ENCODE data around the gene MYMK. TPM values are rescaled to one million over a fixed set of nuclear protein-coding genes. Genes with fewer than 3 reads are reported as not detected.

MYMK gene
- total and polyA plus RNA-seq, 2 of the 8 experiments (the other 6 are each of a cell fraction or from before 2014, with no cell fraction given), result not detected

DNA sequence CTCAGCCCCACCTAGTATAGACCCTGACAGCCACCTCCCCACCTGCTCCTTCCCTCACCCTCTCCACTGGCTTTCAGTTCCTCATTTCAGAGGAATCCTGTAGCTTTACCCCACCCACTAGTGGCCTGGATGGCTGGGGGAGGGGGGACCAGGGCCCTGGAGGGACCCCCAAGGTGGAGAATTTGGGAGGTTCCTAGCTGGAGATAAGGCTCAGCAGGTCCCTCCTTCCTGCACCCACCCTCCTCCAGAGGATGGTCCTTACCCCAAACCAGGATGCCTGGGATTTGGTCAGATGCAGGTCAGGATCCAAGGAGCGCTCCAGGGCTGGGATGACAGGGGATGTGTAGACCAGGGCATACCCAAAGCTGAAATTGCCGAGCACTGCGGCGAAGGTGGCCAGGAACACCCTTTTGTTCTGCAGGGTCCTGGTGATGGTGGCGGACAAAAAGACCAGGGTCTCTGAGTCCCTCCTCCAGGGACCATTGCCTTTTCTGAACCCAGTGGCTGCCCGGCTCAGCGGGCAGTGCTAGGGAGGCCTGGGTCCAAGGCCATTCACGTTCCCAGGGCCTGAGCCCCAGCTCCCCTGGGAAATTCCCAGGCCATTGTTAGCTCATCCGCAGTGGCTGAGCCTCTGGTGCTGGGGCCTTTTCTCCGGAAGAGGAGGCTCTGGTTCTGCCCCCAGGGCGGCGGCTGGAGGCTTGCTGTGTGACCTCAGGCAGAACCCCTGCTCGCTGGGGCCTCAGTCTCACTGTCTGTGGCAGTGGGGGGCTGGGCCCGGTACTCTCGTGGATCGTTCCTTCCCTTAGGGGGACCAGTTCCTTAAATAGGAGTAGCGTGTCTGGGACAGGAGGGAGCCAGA lies 46.5 kb downstream of the MYMK start:
- Histone ChIP-seq H2AFZ (ENCODE audit: low read length) (no peak overlapping the region), H2BK20ac (ENCODE audit: low read length) (no peak overlapping the region), H3K27ac (ENCODE audit: low read depth, low read length) (no peak overlapping the region), H3K27me3 (replicated peaks in 1 of 4; ENCODE audit: control insufficient read depth in 3 of 4, extremely low read depth in 1 of 4, insufficient read depth in 3 of 4, low read length in 3 of 4) (peaks cover 0 to 4% (median 0%) of the 10 kb centered on the region in 4 experiments; a peak in 1 of 7 replicates), H3K9ac (replicated peaks in 1 of 4; ENCODE audit: extremely low read depth in 1 of 4, low read depth in 3 of 4, low read length in 3 of 4) (peak overlapping the region in 3 of 4 experiments; percentile 35 to 37 (median 37); a peak in 4 of 7 replicates), H3K4me2 (ENCODE audit: insufficient read depth in 1 of 2, low read depth in 2 of 2, low read length in 2 of 2) (peak overlapping the region; percentile 89 to 95), H4K5ac (ENCODE audit: insufficient read length, low read depth, low read length) (peak overlapping the region; percentile 72), H3K4ac (replicated peaks; ENCODE audit: insufficient read length, low read depth, low read length) (peak overlapping the region; percentile 4), H4K91ac (replicated peaks; ENCODE audit: insufficient read length, low read length) (peak overlapping the region; percentile 89), H3K18ac (ENCODE audit: extremely low read depth, low read length) (peak overlapping the region; percentile 48), H3K36me3 (ENCODE audit: control insufficient read depth in 2 of 4, insufficient read depth in 4 of 4, low read length in 3 of 4) (peaks cover 0 to 21% (median 6%) of the 10 kb centered on the region in 4 experiments; a peak in 5 of 8 replicates), H3K4me1 (replicated peaks in 1 of 4; ENCODE audit: control insufficient read depth in 3 of 4, insufficient read depth in 4 of 4, low read length in 3 of 4) (peaks cover 0 to 7% (median 4%) of the 10 kb centered on the region in 4 experiments; a peak in 6 of 7 replicates), H3K79me2 (ENCODE audit: control insufficient read depth in 1 of 2, insufficient read depth in 2 of 2, low read length in 2 of 2) (peaks cover 0 to 6% of the 10 kb centered on the region in 2 experiments; a peak in 1 of 4 replicates), H3K79me1 (ENCODE audit: low read depth, low read length) (peaks cover 2% of the 10 kb centered on the region; the same call in 1 of the 2 replicates), H3K4me3 (ENCODE audit: extremely low read depth in 1 of 4, insufficient read depth in 2 of 4, low read depth in 3 of 4, low read length in 4 of 4) (peak overlapping the region; percentile 52 to 81 (median 60)), H3K56ac (replicated peaks; ENCODE audit: insufficient read length, low read depth, low read length) (peak overlapping the region; percentile 69), H3K14ac (ENCODE audit: insufficient read length) (no peak overlapping the region), H3K9me3 (ENCODE audit: insufficient read depth in 2 of 2, low read depth in 1 of 2, low read length in 1 of 2) (no peaks in the 10 kb centered on the region), H4K20me1 (replicated peaks in 1 of 2; ENCODE audit: control insufficient read depth in 1 of 2, insufficient read depth in 2 of 2, low read length in 2 of 2) (peaks cover 3 to 20% of the 10 kb centered on the region in 2 experiments), H4K8ac (ENCODE audit: extremely low read depth, insufficient read depth, low read length) (peak overlapping the region; percentile 85), H2AK5ac (ENCODE audit: low read depth, low read length) (no peak overlapping the region), H3K23ac (ENCODE audit: insufficient read length) (no peak overlapping the region), H2BK5ac (ENCODE audit: low read depth, low read length) (no peak overlapping the region), H2BK15ac (ENCODE audit: low read length) (no peak overlapping the region; the same call in 1 of the 2 replicates), H2BK120ac (replicated peaks; ENCODE audit: low read depth, low read length) (no peak overlapping the region), H3K23me2 (ENCODE audit: low read depth, low read length) (peaks cover 6% of the 10 kb centered on the region; the same call in 1 of the 2 replicates), H2BK12ac (ENCODE audit: low read depth, low read length) (peak overlapping the region; percentile 68; the same call in 1 of the 2 replicates)
- POLR2A ChIA-PET (ENCODE audit: partially characterized antibody), result interaction anchor here (0.5 to 3.4 kb wide), 8 partner anchors 10 to 201 kb away, joined by 3 to 19 read pairs (median 4); partner anchors contain the start of genes CACFD1, MED22 and RPL7A
- FAIRE-seq (no peak), DNase-seq (ENCODE audit: low read depth in 1 of 2, low spot score in 2 of 2) (no peak)
- 27% methylated on average over 17 of the region's 17 CpGs; no CpG with 5 or more reads in 1 of the 2 experiments for WGBS, 2 experiments (ENCODE audit: extremely low coverage in 1 of 2, insufficient coverage in 1 of 2, insufficient read length in 1 of 2, insufficient replicate concordance in 2 of 2, low coverage in 1 of 2, low lambda C conversion rate in 2 of 2, missing lambda C conversion rate in 1 of 2)
- CTCF ChIA-PET (ENCODE audit: partially characterized antibody), result interaction anchor here (0.6 to 3.4 kb wide), 15 partner anchors 7 to 277 kb away, joined by 3 to 13 read pairs (median 3); no protein-coding TSS in a partner anchor
- TF ChIP-seq, protein P1, sequence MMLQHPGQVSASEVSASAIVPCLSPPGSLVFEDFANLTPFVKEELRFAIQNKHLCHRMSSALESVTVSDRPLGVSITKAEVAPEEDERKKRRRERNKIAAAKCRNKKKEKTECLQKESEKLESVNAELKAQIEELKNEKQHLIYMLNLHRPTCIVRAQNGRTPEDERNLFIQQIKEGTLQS (IDR thresholded peaks at IDR 0.05; ENCODE audit: insufficient read depth, low read depth, low read length), result no peak
- TF ChIP-seq NRF1 (IDR thresholded peaks at IDR 0.05; ENCODE audit: low read depth, low read length), result no peak
- TF ChIP-seq POLR2A (IDR thresholded peaks at IDR 0.05; ENCODE audit: control extremely low read depth in 1 of 2, low read depth in 2 of 2, low read length in 2 of 2), result no peak
- TF ChIP-seq EZH2 (IDR thresholded peaks at IDR 0.05; ENCODE audit: low read depth, low read length, severe bottlenecking), result no peak
- no peak for TF ChIP-seq SIN3A (conservative IDR thresholded peaks at IDR 0.05 in 1 of 2, IDR thresholded peaks at IDR 0.05 in 1 of 2; ENCODE audit: low read depth in 1 of 2, low read length in 2 of 2)
- no peak for TF ChIP-seq RBBP5 (IDR thresholded peaks at IDR 0.05; ENCODE audit: borderline replicate concordance, low read depth, low read length)
- no peak for TF ChIP-seq YY1 (IDR thresholded peaks at IDR 0.05; ENCODE audit: low read depth, low read length)
- TF ChIP-seq EP300 (IDR thresholded peaks at IDR 0.05; ENCODE audit: borderline replicate concordance in 1 of 2, low read depth in 2 of 2, low read length in 2 of 2), result no peak
- TF ChIP-seq CTBP2 (IDR thresholded peaks at IDR 0.05; ENCODE audit: borderline replicate concordance, insufficient read depth, insufficient read length, low read length), result no peak
